Stimulated activated naive CD8-positive, alpha-beta T cell treated with anti-CD3 and anti-CD28 coated beads, Interleukin-15, Interleukin-2, amounts not matched to agents 100 ng/mL and 50 ng/mL, for 24 hours (primary cell): Measurements from ENCODE around the gene CDC20B.
"Not testable (repeated sequence)": the region's sequence is repeated elsewhere in the genome, so short reads cannot be mapped to it uniquely, and the experiment has no call there.

ENCODE experiments used
- H3K27ac Mint-ChIP-seq: one replicate; pipeline ENCODE4 v1.8.0; 2021; ENCODE audit warnings: mild to moderate bottlenecking, mixed read lengths
- H3K27me3 Mint-ChIP-seq: one replicate; pipeline ENCODE4 v1.8.0; 2021; ENCODE audit warnings: mixed read lengths
- H3K36me3 Mint-ChIP-seq: one replicate; pipeline ENCODE4 v1.8.0; 2021; ENCODE audit warnings: low read depth, mixed read lengths
- H3K4me1 Mint-ChIP-seq: one replicate; pipeline ENCODE4 v1.8.0; 2021; ENCODE audit warnings: low read depth, mixed read lengths
- H3K4me3 Mint-ChIP-seq: one replicate; pipeline ENCODE4 v1.8.0; 2021; ENCODE audit warnings: mild to moderate bottlenecking, mixed read lengths
- H3K9me3 Mint-ChIP-seq: one replicate; pipeline ENCODE4 v1.8.0; 2021; ENCODE audit warnings: mixed read lengths

Gene CDC20B

GRCh38 chr5:55143624-55144023 lies 29.4 kb downstream of the CDC20B start:
- Mint-ChIP-seq H3K9me3 (no peaks in the 10 kb centered on the region), H3K4me3 (no peak overlapping the region), H3K27me3 (peaks cover 29% of the 10 kb centered on the region), H3K4me1 (peaks cover 26% of the 10 kb centered on the region), H3K36me3 (no peaks in the 10 kb centered on the region), H3K27ac (no peak overlapping the region)

GRCh38 chr5:55141945-55142690 lies 30.9 kb downstream of the CDC20B start:
- Mint-ChIP-seq H3K4me1 (peaks cover 26% of the 10 kb centered on the region), H3K4me3 (peak overlapping the region; percentile 14), H3K9me3 (no peaks in the 10 kb centered on the region), H3K36me3 (no peaks in the 10 kb centered on the region), H3K27me3 (peaks cover 32% of the 10 kb centered on the region), H3K27ac (peak overlapping the region; percentile 78)

- H3K27ac Mint-ChIP-seq, result no peak overlapping the region
- peaks cover 21% of the 10 kb centered on the region for H3K4me1 Mint-ChIP-seq
- no peaks in the 10 kb centered on the region for H3K9me3 Mint-ChIP-seq
- H3K4me3 Mint-ChIP-seq, result peak overlapping the region; percentile 15
- peaks cover 28% of the 10 kb centered on the region for H3K27me3 Mint-ChIP-seq
- H3K36me3 Mint-ChIP-seq, result no peaks in the 10 kb centered on the region
Observed at GRCh38 chr5:55140908-55141665, 31.9 kb downstream of the CDC20B start.

GRCh38 chr5:55136521-55136920 lies 36.5 kb downstream of the CDC20B start:
- H3K4me1 Mint-ChIP-seq, result peaks cover 31% of the 10 kb centered on the region
- H3K27me3 Mint-ChIP-seq, result peaks cover 17% of the 10 kb centered on the region
- peaks cover 9% of the 10 kb centered on the region for H3K9me3 Mint-ChIP-seq
- H3K4me3 Mint-ChIP-seq, result no peak overlapping the region
- no peak overlapping the region for H3K27ac Mint-ChIP-seq
- H3K36me3 Mint-ChIP-seq, result peaks cover 5% of the 10 kb centered on the region

GRCh38 chr5:55134053-55134722 lies 38.8 kb downstream of the CDC20B start:
- Mint-ChIP-seq H3K4me3 (peak overlapping the region; percentile 12), H3K36me3 (peaks cover 5% of the 10 kb centered on the region), H3K27me3 (peaks cover 21% of the 10 kb centered on the region), H3K27ac (peak overlapping the region; percentile 22), H3K4me1 (peaks cover 21% of the 10 kb centered on the region), H3K9me3 (peaks cover 22% of the 10 kb centered on the region)

- Mint-ChIP-seq H3K9me3 (no peaks in the 10 kb centered on the region), H3K27ac (no peak overlapping the region), H3K27me3 (peaks cover 11% of the 10 kb centered on the region), H3K4me1 (no peaks in the 10 kb centered on the region), H3K4me3 (no peak overlapping the region), H3K36me3 (no peaks in the 10 kb centered on the region)
Observed at GRCh38 chr5:55123365-55123764, 49.6 kb downstream of the CDC20B start.

- Mint-ChIP-seq H3K27ac (no peak overlapping the region), H3K27me3 (peaks cover 5% of the 10 kb centered on the region)
Observed at GRCh38 chr5:55114061-55114460, 58.9 kb downstream of the CDC20B start.

GRCh38 chr5:55113327-55113726 lies 59.6 kb downstream of the CDC20B start:
- Mint-ChIP-seq H3K27me3 (peaks cover 5% of the 10 kb centered on the region), H3K4me1 (peaks cover 22% of the 10 kb centered on the region), H3K27ac (no peak overlapping the region), H3K36me3 (no peaks in the 10 kb centered on the region), H3K4me3 (no peak overlapping the region), H3K9me3 (no peaks in the 10 kb centered on the region)

More at GRCh38 chr5:55114061-55114460, 58.9 kb downstream of the CDC20B start:
- Mint-ChIP-seq H3K4me3 (no peak overlapping the region), H3K4me1 (peaks cover 19% of the 10 kb centered on the region), H3K9me3 (no peaks in the 10 kb centered on the region), H3K36me3 (no peaks in the 10 kb centered on the region)

- Mint-ChIP-seq H3K36me3 (peaks cover 4% of the 10 kb centered on the region), H3K27ac (no peak overlapping the region), H3K27me3 (peaks cover 5% of the 10 kb centered on the region), H3K4me1 (peaks cover 28% of the 10 kb centered on the region), H3K4me3 (no peak overlapping the region), H3K9me3 (no peaks in the 10 kb centered on the region)
Observed at GRCh38 chr5:55110217-55110616, 62.8 kb downstream of the CDC20B start.

GRCh38 chr5:55108661-55109060 lies 64.3 kb downstream of the CDC20B start:
- no peak overlapping the region for H3K27ac Mint-ChIP-seq
- H3K27me3 Mint-ChIP-seq, result peaks cover 8% of the 10 kb centered on the region
- H3K4me1 Mint-ChIP-seq, result peaks cover 39% of the 10 kb centered on the region
- peaks cover 4% of the 10 kb centered on the region for H3K36me3 Mint-ChIP-seq
- H3K4me3 Mint-ChIP-seq, result no peak overlapping the region
- H3K9me3 Mint-ChIP-seq, result no peaks in the 10 kb centered on the region

- H3K27me3 Mint-ChIP-seq, H3K4me3 Mint-ChIP-seq, H3K36me3 Mint-ChIP-seq, H3K9me3 Mint-ChIP-seq, H3K27ac Mint-ChIP-seq: not testable (repeated sequence)
- H3K4me1 Mint-ChIP-seq, result peaks cover 49% of the 10 kb centered on the region
Observed at GRCh38 chr5:55105976-55106375, 67.0 kb downstream of the CDC20B start.

- H3K4me3 Mint-ChIP-seq, result peak overlapping the region; percentile 44
- H3K36me3 Mint-ChIP-seq, result peaks cover 12% of the 10 kb centered on the region
- H3K4me1 Mint-ChIP-seq, result peaks cover 57% of the 10 kb centered on the region
- H3K9me3 Mint-ChIP-seq, result peaks cover 6% of the 10 kb centered on the region
- no peak overlapping the region for H3K27ac Mint-ChIP-seq
- H3K27me3 Mint-ChIP-seq, result peaks cover 5% of the 10 kb centered on the region
Observed at GRCh38 chr5:55104946-55105701, 67.9 kb downstream of the CDC20B start.

GRCh38 chr5:55104036-55104772 lies 68.8 kb downstream of the CDC20B start:
- H3K9me3 Mint-ChIP-seq, result peaks cover 11% of the 10 kb centered on the region
- H3K36me3 Mint-ChIP-seq, result peaks cover 16% of the 10 kb centered on the region
- peaks cover 5% of the 10 kb centered on the region for H3K27me3 Mint-ChIP-seq
- peak overlapping the region; percentile 37 for H3K27ac Mint-ChIP-seq
- peak overlapping the region; percentile 67 for H3K4me3 Mint-ChIP-seq
- H3K4me1 Mint-ChIP-seq, result peaks cover 61% of the 10 kb centered on the region

- Mint-ChIP-seq H3K36me3 (peaks cover 23% of the 10 kb centered on the region), H3K9me3 (peaks cover 19% of the 10 kb centered on the region), H3K27ac (peak within 1 kb of the TSS; percentile 61), H3K27me3 (peaks cover 5% of the 10 kb centered on the region), H3K4me3 (peak within 1 kb of the TSS; percentile 79), H3K4me1 (peaks cover 72% of the 10 kb centered on the region)
Observed at GRCh38 chr5:55102348-55102747, 70.6 kb downstream of the CDC20B start, which contains the start of gene GZMA. GZMA (plus strand) TSS chr5:55102646; CDS start chr5:55102683, 37 bp downstream.
